Erythroblast (primary cell): ENCODE data around the gene SLC41A2.

Experiments used
- GATA1 ChIP-seq: IDR thresholded peaks from 2 replicates; pipeline ENCODE4 v1.6.1; 2011; ENCODE audit warnings: low read depth, mild to moderate bottlenecking, control low read depth, low read length, moderate library complexity
- POLR2A ChIP-seq: IDR thresholded peaks from 2 replicates; pipeline ENCODE4 v1.6.1; 2011; ENCODE audit warnings: mild to moderate bottlenecking, low read length

DNA sequence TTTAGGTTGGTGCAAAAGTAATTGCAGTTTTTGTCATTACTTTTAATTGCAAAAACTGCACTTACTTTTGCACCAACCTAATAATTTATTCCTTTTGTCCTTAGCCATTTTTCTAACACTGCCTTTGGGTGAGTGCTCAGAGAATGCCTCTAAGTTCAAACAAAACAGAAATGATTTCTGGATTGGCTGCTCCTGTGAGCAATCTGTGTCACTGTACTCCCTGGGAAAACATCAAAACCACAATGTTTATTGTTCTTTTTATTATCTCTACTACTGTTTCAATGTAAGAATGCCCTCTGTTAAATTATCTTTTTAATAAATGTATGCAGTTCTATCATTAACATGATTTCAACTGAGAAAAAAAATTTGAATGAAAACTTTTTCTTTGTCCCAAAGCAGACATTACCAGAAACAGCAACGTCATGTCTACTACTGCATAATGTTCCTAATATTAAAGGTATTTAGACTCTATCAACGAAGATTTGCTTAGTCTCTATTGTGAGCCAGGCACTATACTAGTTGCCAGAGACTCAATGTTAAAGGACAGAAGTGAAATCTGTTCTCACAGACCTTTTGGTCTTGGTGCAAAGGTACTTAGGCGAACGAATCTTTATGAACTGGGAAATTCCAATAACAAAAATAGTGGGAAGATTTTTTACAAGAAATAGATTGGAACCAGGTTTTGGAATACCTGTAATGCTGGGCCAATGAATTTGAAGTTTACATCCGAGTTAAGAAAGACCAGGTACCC is 6.2 kb downstream of the SLC41A2 start:
- TF ChIP-seq POLR2A (no peak), GATA1 (no peak)
